Right ventricle myocardium inferior (tissue), 1 donor: ENCODE data around the gene HJV. TPM values are rescaled to one million over a fixed set of nuclear protein-coding genes. Genes with fewer than 3 reads are reported as not detected.
"Not testable (repeated sequence)": the region's sequence is repeated elsewhere in the genome, so short reads cannot be mapped to it uniquely, and the experiment has no call there.

Source experiments
- ATAC-seq: fragments of 200-7000 bp; cut with Tn5 transposase; one replicate; pipeline ENCODE4 v1.9.1; 2020; ENCODE audit warnings: mild to moderate bottlenecking, moderate library complexity
- DNase-seq: peaks from one replicate; pipeline ENCODE4 v3.0.0; 2021; ENCODE audit errors: missing footprints
- intact Hi-C: fragments of 100-400 bp; cut with DNase I; formaldehyde crosslinking; loops from one replicate; pipeline ENCODE4 v1.11.0; 2022
- long read RNA-seq: library from polyadenylated mRNA; unstranded; transcript quantifications from one replicate; pipeline ENCODE4 v2.0.0, GENCODE V29; 2021
- total RNA-seq: library from RNA; stranded (reverse); fragmentation: NEBNext Ultra II Directional; extraction: Animal tissue kit (Norgen Biotek cat#: 25700); gene quantifications from one replicate; pipeline ENCODE4 v1.2.1, GENCODE V29; 2021
- donor health status: DM: no; HTN: yes; CAD: no; lungs with severe emphysema.

Gene HJV, protein sequence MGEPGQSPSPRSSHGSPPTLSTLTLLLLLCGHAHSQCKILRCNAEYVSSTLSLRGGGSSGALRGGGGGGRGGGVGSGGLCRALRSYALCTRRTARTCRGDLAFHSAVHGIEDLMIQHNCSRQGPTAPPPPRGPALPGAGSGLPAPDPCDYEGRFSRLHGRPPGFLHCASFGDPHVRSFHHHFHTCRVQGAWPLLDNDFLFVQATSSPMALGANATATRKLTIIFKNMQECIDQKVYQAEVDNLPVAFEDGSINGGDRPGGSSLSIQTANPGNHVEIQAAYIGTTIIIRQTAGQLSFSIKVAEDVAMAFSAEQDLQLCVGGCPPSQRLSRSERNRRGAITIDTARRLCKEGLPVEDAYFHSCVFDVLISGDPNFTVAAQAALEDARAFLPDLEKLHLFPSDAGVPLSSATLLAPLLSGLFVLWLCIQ
- total RNA-seq, result 71.0 TPM
- long read RNA-seq, transcript HJV-201 (4 exons, 2,234 nt), result minor isoform, 5 of 35 reads
- long read RNA-seq, transcript HJV-202 (3 exons, 2,123 nt), result major isoform, 13 of 35 reads
- long read RNA-seq, partial matches to known transcripts, result 6 of 35 reads
- long read RNA-seq, other reads (novel, unspliced or antisense), result 11 of 35 reads

GRCh38 chr1:146021622-146022402, at the start of gene HJV:
HJV (minus strand) TSS chr1:146021735; CDS start chr1:146020231, 1,504 bp downstream.
- peak; percentile 83 for ATAC-seq
- intact Hi-C loops, result no loop called here
- no peak for DNase-seq

DNA sequence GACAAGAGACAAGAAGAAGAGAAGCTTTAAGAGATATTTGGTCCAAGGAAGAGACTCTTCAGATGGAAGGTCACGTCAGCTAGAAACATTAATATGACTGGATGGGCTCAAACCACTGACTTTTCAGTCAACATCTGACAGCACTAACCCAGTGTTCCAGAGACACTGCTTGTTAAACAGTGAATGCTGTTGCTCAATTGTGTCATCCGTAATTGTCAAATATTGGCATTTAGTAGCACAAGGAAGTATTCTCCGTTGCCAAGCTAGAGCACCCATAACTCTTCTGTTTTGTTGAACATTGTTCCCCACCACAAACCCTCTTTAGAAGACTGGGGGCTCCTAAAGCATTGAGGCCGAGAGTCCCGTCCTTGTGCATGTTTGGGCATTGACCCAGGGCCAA, 37.6 kb upstream of the HJV start:
- ATAC-seq, intact Hi-C loops, DNase-seq: not testable (repeated sequence)

GRCh38 chr1:146051852-146052676, 30.5 kb upstream of the HJV start:
- DNase-seq (peak; percentile 90), ATAC-seq (peak; percentile 92)
- intact Hi-C loops, result not testable (repeated sequence)

GRCh38 chr1:146051452-146051851, 29.9 kb upstream of the HJV start:
- DNase-seq (no peak), ATAC-seq (peak; percentile 35)
- intact Hi-C loops, result no loop called here

GRCh38 chr1:146050652-146050963, 29.1 kb upstream of the HJV start:
- DNase-seq, intact Hi-C loops, ATAC-seq: not testable (repeated sequence)

DNA sequence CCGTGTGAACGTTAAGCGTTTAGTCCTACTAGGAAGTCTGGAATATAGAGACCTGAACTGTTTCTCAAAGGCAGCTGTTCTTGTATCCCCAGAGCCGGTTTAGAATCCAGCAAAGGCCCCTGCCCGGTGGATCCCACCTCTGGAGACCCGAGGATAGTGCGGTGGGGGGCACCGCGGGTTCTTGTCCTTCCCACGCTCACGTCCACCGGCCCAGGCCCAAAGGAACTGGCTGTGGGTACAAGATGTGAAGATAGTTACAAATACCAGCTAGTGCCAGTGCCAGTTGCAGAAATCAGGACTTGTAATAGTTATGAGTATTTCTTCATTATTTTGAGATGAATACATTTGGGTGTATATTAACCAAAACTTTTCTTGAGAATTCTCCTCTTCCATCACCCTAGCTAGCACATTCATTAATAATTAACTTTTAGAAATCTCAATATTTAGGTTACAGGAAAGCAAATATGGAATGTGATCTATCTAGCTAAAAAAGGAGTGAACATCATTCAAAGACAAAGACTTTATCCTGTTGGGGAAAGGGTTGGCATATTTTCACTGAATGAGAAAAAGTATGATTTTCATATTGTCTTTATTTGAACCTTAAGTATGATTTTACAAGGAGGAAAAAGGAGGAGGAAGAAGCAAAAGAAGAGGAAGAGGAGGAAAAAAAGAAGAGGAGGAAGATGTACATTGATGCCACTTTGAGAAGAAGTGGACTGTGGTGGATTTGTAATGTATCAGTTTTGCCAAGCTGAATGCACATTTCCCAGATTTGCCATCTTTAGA, 28.5 kb upstream of the HJV start:
- ATAC-seq, DNase-seq, intact Hi-C loops: not testable (repeated sequence)

GRCh38 chr1:146049436-146049835, 27.9 kb upstream of the HJV start:
- intact Hi-C loops, result no loop called here
- DNase-seq (no peak), ATAC-seq (no peak)

GRCh38 chr1:146048514-146049115, 27.1 kb upstream of the HJV start:
- DNase-seq, ATAC-seq, intact Hi-C loops: not testable (repeated sequence)

DNA sequence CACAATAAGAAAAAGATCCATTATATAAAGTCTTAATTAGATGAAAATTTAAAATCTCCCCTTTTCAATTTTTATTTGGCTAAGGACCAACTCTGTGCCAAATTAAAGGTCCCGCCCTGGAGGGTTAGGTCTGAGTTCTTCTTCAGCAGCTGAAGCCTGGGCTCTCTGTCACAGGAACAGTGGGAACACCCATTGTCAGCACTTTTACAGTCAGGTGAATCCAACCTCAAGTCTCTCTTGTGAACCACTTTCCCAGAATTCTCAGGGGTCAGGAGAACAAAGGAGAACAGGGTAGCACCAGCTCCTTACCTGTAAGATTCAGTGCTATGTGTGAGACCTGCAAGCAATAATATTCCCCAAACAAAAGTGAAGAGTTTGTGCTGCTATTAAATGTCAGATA, 25.1 kb upstream of the HJV start:
- DNase-seq (no peak), ATAC-seq (no peak)
- intact Hi-C loops, result no loop called here

GRCh38 chr1:146039844-146040194, 18.3 kb upstream of the HJV start:
- intact Hi-C loops, result no loop called here
- ATAC-seq, result no peak
- DNase-seq, result no peak

- ATAC-seq (peak; percentile 78), DNase-seq (peak; percentile 79)
- intact Hi-C loops, result no loop called here
These were observed 15.6 kb upstream of the HJV start for GRCh38 chr1:146036965-146037646.

GRCh38 chr1:146036241-146036964, 14.9 kb upstream of the HJV start:
- intact Hi-C loops, result no loop called here
- DNase-seq, result no peak
- ATAC-seq, result no peak

GRCh38 chr1:146035048-146035423, 13.5 kb upstream of the HJV start:
- DNase-seq (no peak), ATAC-seq (no peak)
- intact Hi-C loops, result no loop called here

DNA sequence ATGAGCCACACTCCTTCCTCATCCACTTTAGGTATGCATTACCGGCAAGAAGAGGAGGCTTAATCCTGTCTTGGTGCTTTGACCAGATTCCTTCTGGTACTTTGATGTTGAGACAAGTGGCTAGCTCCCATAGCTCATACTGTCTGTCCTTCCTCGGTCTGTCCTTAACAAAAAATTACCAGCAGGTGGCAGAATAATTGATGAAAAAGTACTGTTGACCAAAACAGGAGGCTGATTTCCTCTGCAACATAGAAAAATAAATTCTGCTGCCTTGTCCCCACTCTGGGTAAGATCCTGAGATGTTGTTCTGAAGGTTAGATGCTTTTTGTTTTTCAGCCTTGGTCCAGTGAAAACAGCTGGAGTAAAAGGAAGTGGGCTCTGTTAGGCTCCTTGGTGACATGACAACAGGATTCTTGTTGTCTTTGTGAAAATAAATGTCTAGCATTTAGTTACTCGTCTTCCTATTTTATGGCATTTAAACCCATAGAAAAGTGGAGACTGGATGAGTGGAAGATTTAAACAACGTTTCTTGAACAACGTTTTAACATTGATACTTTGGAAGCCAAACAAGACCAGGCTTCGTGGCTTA, 11.2 kb upstream of the HJV start:
- ATAC-seq, result no peak
- DNase-seq, result no peak
- intact Hi-C loops, result no loop called here

GRCh38 chr1:146031476-146031875, 9.9 kb upstream of the HJV start:
- intact Hi-C loops, result no loop called here
- DNase-seq, result no peak
- no peak for ATAC-seq

DNA sequence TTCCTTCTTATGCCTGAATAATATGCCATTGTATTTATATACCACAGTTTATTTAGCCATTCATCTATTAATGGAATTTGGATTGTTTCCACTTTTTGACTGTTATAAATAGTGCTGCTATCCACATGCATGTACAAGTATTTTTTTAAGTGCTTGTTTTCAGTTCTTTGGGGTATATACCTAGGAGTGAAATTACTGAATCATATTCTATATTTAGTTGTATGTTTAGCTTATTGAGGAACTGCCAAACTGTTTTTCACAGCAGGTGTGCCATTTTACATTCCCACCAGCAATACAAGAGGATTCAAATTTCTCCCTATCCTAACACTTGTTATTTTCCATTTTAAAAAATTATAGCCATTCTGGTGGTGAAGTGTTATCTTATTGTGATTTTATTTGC, 7.6 kb upstream of the HJV start:
- no peak for DNase-seq
- intact Hi-C loops, result no loop called here
- ATAC-seq, result no peak
